Mesenchymal stem cell (in vitro differentiated cells and primary cell): Measurements from ENCODE around the gene KLF7.

Experiments used
- DNase-seq: peaks from one replicate; pipeline ENCODE4 v3.0.0-alpha.2; 2013
- H2AFZ ChIP-seq: one replicate; pipeline ENCODE4 v1.6.1; 2013; ENCODE audit warnings: low read depth, mild to moderate bottlenecking, control low read depth, inconsistent platforms, low read length, moderate library complexity
- H2AK5ac ChIP-seq: 2 replicates; pipeline ENCODE4 v1.6.1; 2013; ENCODE audit warnings: low read length, moderate library complexity, mild to moderate bottlenecking, inconsistent platforms; ENCODE audit not compliant: severe bottlenecking
- H2BK120ac ChIP-seq: one replicate; pipeline ENCODE4 v1.6.1; 2013; ENCODE audit warnings: low read depth, mild to moderate bottlenecking, inconsistent platforms, low read length, moderate library complexity
- H2BK12ac ChIP-seq, 2 experiments: one replicate each; pipeline ENCODE4 v1.6.1; 2013; ENCODE audit warnings: inconsistent platforms in 2 of 2, low read length in 2 of 2, mild to moderate bottlenecking in 2 of 2, moderate library complexity in 2 of 2, control low read depth in 1 of 2
- H2BK15ac ChIP-seq: one replicate; pipeline ENCODE4 v1.6.1; 2013; ENCODE audit warnings: mild to moderate bottlenecking, low read depth, inconsistent platforms; ENCODE audit not compliant: poor library complexity, severe bottlenecking
- H2BK5ac ChIP-seq: 2 replicates; pipeline ENCODE4 v1.6.1; 2013; ENCODE audit warnings: low read depth, mild to moderate bottlenecking, low read length, control low read depth, inconsistent platforms; ENCODE audit not compliant: poor library complexity, severe bottlenecking
- H3K14ac ChIP-seq, 2 experiments: one replicate each; pipeline ENCODE4 v1.6.1; 2013; ENCODE audit warnings: inconsistent platforms in 2 of 2, low read length in 2 of 2, control low read depth in 1 of 2, mild to moderate bottlenecking in 1 of 2, moderate library complexity in 1 of 2
- H3K18ac ChIP-seq, 2 experiments: one replicate each; pipeline ENCODE4 v1.6.1; 2013; ENCODE audit warnings: inconsistent platforms in 2 of 2, low read length in 2 of 2, control low read depth in 1 of 2, low read depth in 1 of 2, mild to moderate bottlenecking in 1 of 2
- H3K23ac ChIP-seq, 2 experiments: one replicate each; pipeline ENCODE4 v1.6.1; 2013; ENCODE audit warnings: inconsistent platforms in 2 of 2, low read length in 2 of 2, mild to moderate bottlenecking in 2 of 2, moderate library complexity in 2 of 2, control low read depth in 1 of 2
- H3K27ac ChIP-seq: 2 replicates; pipeline ENCODE4 v1.5.1; 2013; ENCODE audit warnings: mild to moderate bottlenecking, moderate library complexity, low read length, control low read depth, inconsistent platforms; ENCODE audit not compliant: poor library complexity, severe bottlenecking
- H3K27me3 ChIP-seq, 2 experiments: 2 replicates each; pipeline versions ENCODE4 v1.6.1 to v1.7.0; 2013; ENCODE audit warnings: low read length in 2 of 2, mild to moderate bottlenecking in 2 of 2, moderate library complexity in 2 of 2, control low read depth in 1 of 2, inconsistent platforms in 1 of 2; ENCODE audit not compliant: control insufficient read depth in 1 of 2, insufficient read depth in 1 of 2
- H3K36me3 ChIP-seq, 2 experiments: 2 replicates each; pipeline versions ENCODE4 v1.6.1 to v1.7.0; 2013; ENCODE audit warnings: low read length in 2 of 2, control low read depth in 1 of 2, inconsistent platforms in 1 of 2, low read depth in 1 of 2, mild to moderate bottlenecking in 1 of 2; ENCODE audit not compliant: insufficient read depth in 2 of 2, control insufficient read depth in 1 of 2
- H3K4ac ChIP-seq, 2 experiments: one replicate each; pipeline ENCODE4 v1.6.1; 2013; ENCODE audit warnings: inconsistent platforms in 2 of 2, low read length in 2 of 2, mild to moderate bottlenecking in 2 of 2, moderate library complexity in 2 of 2, control low read depth in 1 of 2, low read depth in 1 of 2
- H3K4me1 ChIP-seq: 2 replicates; pipeline ENCODE4 v1.6.1; 2013; ENCODE audit warnings: low read depth, low read length, control low read depth; ENCODE audit not compliant: control insufficient read depth, insufficient read depth
- H3K4me2 ChIP-seq: 2 replicates; pipeline ENCODE4 v1.6.1; 2013; ENCODE audit warnings: low read length, mild to moderate bottlenecking, inconsistent platforms; ENCODE audit not compliant: poor library complexity, severe bottlenecking
- H3K4me3 ChIP-seq, 2 experiments: 2 replicates each; pipeline versions ENCODE4 v1.5.1 to v1.7.0; 2013; ENCODE audit warnings: low read length in 2 of 2, mild to moderate bottlenecking in 2 of 2, control low read depth in 1 of 2, low read depth in 1 of 2; ENCODE audit not compliant: insufficient read depth in 1 of 2
- H3K79me1 ChIP-seq: replicated peaks from 2 replicates; pipeline ENCODE4 v1.6.1; 2013; ENCODE audit warnings: mild to moderate bottlenecking, control low read depth, low read length, inconsistent platforms; ENCODE audit not compliant: poor library complexity, severe bottlenecking
- H3K9ac ChIP-seq: 2 replicates; pipeline ENCODE4 v1.7.0; 2013; ENCODE audit warnings: mild to moderate bottlenecking, low read length, moderate library complexity
- H3K9me3 ChIP-seq: 2 replicates; pipeline ENCODE4 v1.7.0; 2013; ENCODE audit warnings: mild to moderate bottlenecking, low read length; ENCODE audit not compliant: control insufficient read depth
- H4K8ac ChIP-seq: one replicate; pipeline ENCODE4 v1.6.1; 2013; ENCODE audit warnings: inconsistent platforms, mild to moderate bottlenecking, low read length, moderate library complexity
- H4K91ac ChIP-seq: one replicate; pipeline ENCODE4 v1.6.1; 2013; ENCODE audit warnings: mild to moderate bottlenecking, low read length, inconsistent platforms
- WGBS: methylation state at CpG from one replicate; pipeline ENCODE4 v1.1.7; 2013; ENCODE audit warnings: mixed read lengths; 5-methylcytosine and 5-hydroxymethylcytosine counted together

KLF7 gene

GRCh38 chr2:207164006-207164831 is 1.5 kb downstream of the KLF7 start:
- WGBS, result under 1% methylated on average over 20 of the region's 20 CpGs
- H3K27ac ChIP-seq, result peak overlapping the region; percentile 99
- H3K27me3 ChIP-seq, result no peaks in the 10 kb centered on the region
- peak overlapping the region in 1 of 2 experiments; percentile 57 for H3K14ac ChIP-seq
- peak overlapping the region; percentile 67 for H4K91ac ChIP-seq
- peak overlapping the region; percentile 19 to 96 for H3K4ac ChIP-seq
- H3K36me3 ChIP-seq, result no peaks in the 10 kb centered on the region
- H3K9ac ChIP-seq, result peak overlapping the region; percentile 98
- peak overlapping the region; percentile 76 for H2BK5ac ChIP-seq
- peaks cover 4% of the 10 kb centered on the region for H3K4me1 ChIP-seq
- peak overlapping the region; percentile 69 for H2BK120ac ChIP-seq
- H3K79me1 ChIP-seq, result peaks cover 1% of the 10 kb centered on the region
- H3K9me3 ChIP-seq, result no peaks in the 10 kb centered on the region
- peak overlapping the region; percentile 93 for H2AK5ac ChIP-seq
- H4K8ac ChIP-seq, result peak overlapping the region; percentile 73
- H3K4me3 ChIP-seq, result peak overlapping the region; percentile 61 to 91
- no peak overlapping the region for H2AFZ ChIP-seq
- peak overlapping the region; percentile 54 for H3K4me2 ChIP-seq
- peak overlapping the region; percentile 59 to 88 for H3K18ac ChIP-seq
- H2BK15ac ChIP-seq, result peak overlapping the region; percentile 28
- peak overlapping the region in 1 of 2 experiments; percentile 46 for H3K23ac ChIP-seq
- peak overlapping the region; percentile 2 to 22 for H2BK12ac ChIP-seq
- peak; percentile 67 for DNase-seq

DNA sequence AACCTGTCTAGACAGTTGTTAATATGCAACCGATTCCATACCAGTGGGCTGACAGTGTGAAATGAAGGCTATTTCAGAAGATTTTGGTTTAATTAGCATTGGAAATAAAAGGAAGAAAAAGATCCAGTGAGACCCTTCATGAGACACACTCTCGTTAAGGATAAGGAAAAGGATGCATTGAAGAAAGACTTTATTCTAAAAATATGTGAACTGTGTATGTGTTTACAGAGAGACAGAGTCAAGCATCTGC is 2.1 kb downstream of the KLF7 start:
- Histone ChIP-seq H3K27me3 (no peaks in the 10 kb centered on the region), H3K9me3 (no peaks in the 10 kb centered on the region), H2BK15ac (no peak overlapping the region), H3K36me3 (no peaks in the 10 kb centered on the region), H3K4me2 (peak overlapping the region; percentile 54), H3K27ac (peak overlapping the region; percentile 99), H3K9ac (peak overlapping the region; percentile 98), H2AK5ac (peak overlapping the region; percentile 93), H3K4ac (peak overlapping the region in 1 of 2 experiments; percentile 19), H3K23ac (no peak overlapping the region), H4K8ac (peak overlapping the region; percentile 73), H3K4me3 (peak overlapping the region; percentile 61 to 91), H2BK5ac (peak overlapping the region; percentile 76), H4K91ac (no peak overlapping the region), H2BK120ac (peak overlapping the region; percentile 69), H3K14ac (no peak overlapping the region), H3K18ac (peak overlapping the region; percentile 59 to 88), H3K4me1 (peaks cover 4% of the 10 kb centered on the region), H2AFZ (no peak overlapping the region), H2BK12ac (peak overlapping the region in 1 of 2 experiments; percentile 22), H3K79me1 (peaks cover 1% of the 10 kb centered on the region)
- 0% methylated on average over 2 of the region's 2 CpGs for WGBS
- DNase-seq, result no peak

DNA sequence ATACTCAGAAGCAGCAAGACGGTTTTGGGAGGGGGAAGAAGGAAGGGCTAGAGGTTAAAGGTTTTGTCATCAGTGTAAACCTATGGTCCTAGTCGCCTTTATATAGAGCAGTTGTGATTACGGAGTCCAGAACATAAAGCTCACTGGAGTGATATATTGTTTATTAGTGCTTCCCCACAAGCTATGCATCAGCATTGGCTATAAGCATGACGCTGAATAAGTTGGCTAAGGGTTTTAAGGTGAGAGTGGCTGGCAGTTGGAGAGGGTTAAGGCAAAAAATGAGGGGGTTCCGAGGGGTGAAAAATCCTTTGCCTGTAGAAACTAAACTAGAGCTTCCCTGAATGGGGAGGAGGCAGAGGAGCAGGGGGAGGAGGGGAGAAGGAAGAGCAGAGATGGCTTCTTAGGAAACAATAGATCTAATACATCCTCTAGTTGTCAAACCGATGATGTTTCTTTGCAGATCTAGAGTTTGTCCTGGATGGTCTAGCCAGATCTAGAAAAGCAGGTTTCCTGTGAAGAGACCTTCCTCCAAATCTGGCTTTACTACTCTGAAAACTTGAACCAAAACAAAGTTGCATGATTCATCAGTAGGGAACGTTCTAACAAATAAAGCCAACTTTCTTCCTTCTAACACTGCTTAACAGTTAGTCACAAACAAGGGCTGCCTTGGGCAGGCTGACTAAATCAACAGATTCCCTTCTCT is 2.5 kb downstream of the KLF7 start:
- Histone ChIP-seq H4K91ac (no peak overlapping the region), H3K4ac (peak overlapping the region; percentile 27 to 67), H3K4me3 (peak overlapping the region in 1 of 2 experiments; percentile 91), H3K14ac (no peak overlapping the region), H2AFZ (no peak overlapping the region), H3K9ac (peak overlapping the region; percentile 98), H2BK5ac (peak overlapping the region; percentile 96), H3K4me1 (peaks cover 4% of the 10 kb centered on the region), H3K27me3 (no peaks in the 10 kb centered on the region), H2AK5ac (peak overlapping the region; percentile 98), H2BK12ac (peak overlapping the region in 1 of 2 experiments; percentile 31), H3K23ac (no peak overlapping the region), H2BK15ac (no peak overlapping the region), H3K36me3 (no peaks in the 10 kb centered on the region), H3K27ac (peak overlapping the region; percentile 99), H3K4me2 (peak overlapping the region; percentile 74), H3K9me3 (no peaks in the 10 kb centered on the region), H4K8ac (no peak overlapping the region), H3K79me1 (peaks cover 1% of the 10 kb centered on the region), H3K18ac (peak overlapping the region; percentile 37 to 46), H2BK120ac (peak overlapping the region; percentile 52)
- peak; percentile 89 for DNase-seq
- WGBS, result 3% methylated on average over 7 of the region's 7 CpGs

- peak overlapping the region; percentile 31 for H3K4me2 ChIP-seq
- no peak overlapping the region for H3K4ac ChIP-seq
- H3K9me3 ChIP-seq, result no peaks in the 10 kb centered on the region
- no peak overlapping the region for H3K18ac ChIP-seq
- no peak overlapping the region for H4K91ac ChIP-seq
- H3K4me1 ChIP-seq, result peaks cover 4% of the 10 kb centered on the region
- H2AFZ ChIP-seq, result no peak overlapping the region
- DNase-seq, result peak; percentile 58
- H3K36me3 ChIP-seq, result no peaks in the 10 kb centered on the region
- H3K4me3 ChIP-seq, result peak overlapping the region in 1 of 2 experiments; percentile 91
- H2BK12ac ChIP-seq, result no peak overlapping the region
- no peak overlapping the region for H2BK15ac ChIP-seq
- no peak overlapping the region for H2AK5ac ChIP-seq
- H2BK120ac ChIP-seq, result no peak overlapping the region
- H3K79me1 ChIP-seq, result peaks cover 1% of the 10 kb centered on the region
- peak overlapping the region; percentile 98 for H3K9ac ChIP-seq
- H3K27me3 ChIP-seq, result no peaks in the 10 kb centered on the region
- no peak overlapping the region for H3K23ac ChIP-seq
- H4K8ac ChIP-seq, result no peak overlapping the region
- peak overlapping the region; percentile 99 for H3K27ac ChIP-seq
- no peak overlapping the region for H3K14ac ChIP-seq
- no peak overlapping the region for H2BK5ac ChIP-seq
- 50% methylated on average over 5 of the region's 8 CpGs for WGBS
These were observed 3.4 kb downstream of the KLF7 start for GRCh38 chr2:207162316-207162715.
